Esophagus muscularis mucosa (tissue), 4 donors: ENCODE data around the gene RAI1.

ENCODE experiments used
- CTCF ChIP-seq, 3 experiments: fragments of 200-600 bp in 2 of 3; fragments of 450-650 bp in 1 of 3; sonication (generic) in 2 of 3; IDR thresholded peaks; one replicate each; pipeline ENCODE4 v1.5.1; 2017 to 2019; ENCODE audit warnings: antibody characterized with exemption in 3 of 3, mild to moderate bottlenecking in 2 of 3, moderate library complexity in 1 of 3
- EP300 ChIP-seq: sonication (generic); formaldehyde crosslinking; IDR thresholded peaks from one replicate; pipeline ENCODE4 v1.6.1; 2017; ENCODE audit warnings: antibody characterized with exemption
- POLR2A ChIP-seq: fragments of 450-650 bp; IDR thresholded peaks from one replicate; pipeline ENCODE4 v1.6.1; 2017; ENCODE audit warnings: antibody characterized with exemption, moderate library complexity, mild to moderate bottlenecking, low read depth
- POLR2AphosphoS5 ChIP-seq, 2 donors: sonication (generic); formaldehyde crosslinking; IDR thresholded peaks; one replicate each; pipeline ENCODE4 v1.6.1; 2017; ENCODE audit warnings: antibody characterized with exemption in 2 of 2

- TF ChIP-seq CTCF (IDR thresholded peaks at IDR 0.05) (no peak), EP300 (no peak), POLR2A (no peak), POLR2AphosphoS5 (IDR thresholded peaks at IDR 0.05) (peak in 1 of 2 donors; percentile 22)
Measured at GRCh38 chr17:17819561-17819995, 138.3 kb downstream of the RAI1 start.
